Brain microvascular endothelial cell (primary cell): ENCODE measurements around the gene CDPF1.

Experiments used
- DNase-seq: peaks from one replicate; pipeline ENCODE4 v3.0.0-alpha.2; 2020
- H3K27ac ChIP-seq: fragments of 250-450 bp; sonication (Bioruptor Pico); 2 replicates; pipeline ENCODE4 v1.5.1; 2020; ENCODE audit warnings: mild to moderate bottlenecking, moderate library complexity
- H3K27me3 ChIP-seq: fragments of 250-450 bp; sonication (Bioruptor Pico); replicated peaks from 2 replicates; pipeline ENCODE4 v1.5.1; 2020; ENCODE audit warnings: mild to moderate bottlenecking
- H3K36me3 ChIP-seq: fragments of 250-450 bp; sonication (Bioruptor Pico); replicated peaks from 2 replicates; pipeline ENCODE4 v1.5.1; 2020; ENCODE audit warnings: mild to moderate bottlenecking
- H3K4me3 ChIP-seq: 2 replicates; pipeline ENCODE4 v1.5.1; 2011; ENCODE audit warnings: low read depth, mild to moderate bottlenecking, control low read depth, low read length, moderate library complexity
- in situ Hi-C: cut with HindIII; loops from 2 replicates; pipeline ENCODE4 v1.10.0; 2017; ENCODE audit warnings: low sequenced_read_pairs, low pct_ligation_motif_present
- TF ChIP-seq, protein P1 (sequence below): IDR thresholded peaks from 2 replicates; pipeline ENCODE4 v1.5.1; 2011; ENCODE audit warnings: low read depth, mild to moderate bottlenecking, moderate library complexity, low read length, control low read depth, inconsistent platforms; ENCODE audit errors: missing control alignments

Gene CDPF1

GRCh38 chr22:46286006-46286405, 35.9 kb upstream of the CDPF1 start:
- no peak overlapping the region for H3K4me3 ChIP-seq
- H3K36me3 ChIP-seq = peaks cover 29% of the 10 kb centered on the region
- in situ Hi-C loops = no loop called here
- H3K27ac ChIP-seq = no peak overlapping the region
- DNase-seq = no peak
- H3K27me3 ChIP-seq = no peaks in the 10 kb centered on the region
- TF ChIP-seq, protein P1, sequence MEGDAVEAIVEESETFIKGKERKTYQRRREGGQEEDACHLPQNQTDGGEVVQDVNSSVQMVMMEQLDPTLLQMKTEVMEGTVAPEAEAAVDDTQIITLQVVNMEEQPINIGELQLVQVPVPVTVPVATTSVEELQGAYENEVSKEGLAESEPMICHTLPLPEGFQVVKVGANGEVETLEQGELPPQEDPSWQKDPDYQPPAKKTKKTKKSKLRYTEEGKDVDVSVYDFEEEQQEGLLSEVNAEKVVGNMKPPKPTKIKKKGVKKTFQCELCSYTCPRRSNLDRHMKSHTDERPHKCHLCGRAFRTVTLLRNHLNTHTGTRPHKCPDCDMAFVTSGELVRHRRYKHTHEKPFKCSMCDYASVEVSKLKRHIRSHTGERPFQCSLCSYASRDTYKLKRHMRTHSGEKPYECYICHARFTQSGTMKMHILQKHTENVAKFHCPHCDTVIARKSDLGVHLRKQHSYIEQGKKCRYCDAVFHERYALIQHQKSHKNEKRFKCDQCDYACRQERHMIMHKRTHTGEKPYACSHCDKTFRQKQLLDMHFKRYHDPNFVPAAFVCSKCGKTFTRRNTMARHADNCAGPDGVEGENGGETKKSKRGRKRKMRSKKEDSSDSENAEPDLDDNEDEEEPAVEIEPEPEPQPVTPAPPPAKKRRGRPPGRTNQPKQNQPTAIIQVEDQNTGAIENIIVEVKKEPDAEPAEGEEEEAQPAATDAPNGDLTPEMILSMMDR = no peak

- in situ Hi-C loops = no loop called here
Observed at GRCh38 chr22:46281866-46282678, 32.0 kb upstream of the CDPF1 start.

DNA sequence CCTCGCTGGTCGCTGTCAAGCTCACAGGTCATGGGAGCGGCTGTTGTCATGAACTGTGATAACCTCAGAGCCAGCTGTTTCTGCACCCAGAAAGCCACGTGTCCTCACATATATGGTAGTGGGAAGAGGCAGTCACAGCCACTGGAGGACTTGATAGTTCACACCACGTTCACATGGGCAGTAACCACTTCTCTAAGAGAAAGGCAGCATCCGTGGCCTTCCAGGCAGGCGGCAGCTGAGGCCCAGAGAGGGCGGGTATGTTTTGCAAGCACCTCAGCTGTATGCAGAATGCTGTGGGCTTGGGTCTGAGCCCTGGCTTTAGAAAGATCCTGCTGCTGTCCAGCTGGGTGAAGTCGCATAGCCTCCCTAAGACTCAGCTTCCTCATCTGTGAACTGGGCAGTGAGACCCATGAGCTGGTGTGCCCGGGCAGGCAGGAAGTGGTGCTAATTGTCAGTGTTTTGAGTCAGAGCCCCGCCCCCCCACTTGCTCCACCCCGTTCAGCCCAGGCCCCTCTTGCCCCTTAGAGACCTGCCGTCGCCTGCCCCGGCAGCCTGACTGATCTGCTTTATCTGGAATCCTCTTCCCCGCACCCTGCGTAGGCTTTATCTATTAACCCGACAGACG, 31.0 kb upstream of the CDPF1 start:
- no peak for DNase-seq
- Histone ChIP-seq H3K4me3 (no peak overlapping the region), H3K36me3 (peaks cover 63% of the 10 kb centered on the region), H3K27me3 (no peaks in the 10 kb centered on the region), H3K27ac (no peak overlapping the region)
- TF ChIP-seq, protein P1 = no peak
- in situ Hi-C loops = no loop called here

More at GRCh38 chr22:46281866-46282678, 32.0 kb upstream of the CDPF1 start:
- Histone ChIP-seq H3K4me3 (no peak overlapping the region), H3K27me3 (no peaks in the 10 kb centered on the region), H3K36me3 (peaks cover 58% of the 10 kb centered on the region), H3K27ac (no peak overlapping the region)
- TF ChIP-seq, protein P1 = no peak
- no peak for DNase-seq

GRCh38 chr22:46280063-46280817, 30.1 kb upstream of the CDPF1 start:
- no peak overlapping the region for H3K4me3 ChIP-seq
- TF ChIP-seq, protein P1 = no peak
- H3K36me3 ChIP-seq = peaks cover 69% of the 10 kb centered on the region
- no peak for DNase-seq
- H3K27me3 ChIP-seq = no peaks in the 10 kb centered on the region
- H3K27ac ChIP-seq = no peak overlapping the region
- in situ Hi-C loops = no loop called here

DNA sequence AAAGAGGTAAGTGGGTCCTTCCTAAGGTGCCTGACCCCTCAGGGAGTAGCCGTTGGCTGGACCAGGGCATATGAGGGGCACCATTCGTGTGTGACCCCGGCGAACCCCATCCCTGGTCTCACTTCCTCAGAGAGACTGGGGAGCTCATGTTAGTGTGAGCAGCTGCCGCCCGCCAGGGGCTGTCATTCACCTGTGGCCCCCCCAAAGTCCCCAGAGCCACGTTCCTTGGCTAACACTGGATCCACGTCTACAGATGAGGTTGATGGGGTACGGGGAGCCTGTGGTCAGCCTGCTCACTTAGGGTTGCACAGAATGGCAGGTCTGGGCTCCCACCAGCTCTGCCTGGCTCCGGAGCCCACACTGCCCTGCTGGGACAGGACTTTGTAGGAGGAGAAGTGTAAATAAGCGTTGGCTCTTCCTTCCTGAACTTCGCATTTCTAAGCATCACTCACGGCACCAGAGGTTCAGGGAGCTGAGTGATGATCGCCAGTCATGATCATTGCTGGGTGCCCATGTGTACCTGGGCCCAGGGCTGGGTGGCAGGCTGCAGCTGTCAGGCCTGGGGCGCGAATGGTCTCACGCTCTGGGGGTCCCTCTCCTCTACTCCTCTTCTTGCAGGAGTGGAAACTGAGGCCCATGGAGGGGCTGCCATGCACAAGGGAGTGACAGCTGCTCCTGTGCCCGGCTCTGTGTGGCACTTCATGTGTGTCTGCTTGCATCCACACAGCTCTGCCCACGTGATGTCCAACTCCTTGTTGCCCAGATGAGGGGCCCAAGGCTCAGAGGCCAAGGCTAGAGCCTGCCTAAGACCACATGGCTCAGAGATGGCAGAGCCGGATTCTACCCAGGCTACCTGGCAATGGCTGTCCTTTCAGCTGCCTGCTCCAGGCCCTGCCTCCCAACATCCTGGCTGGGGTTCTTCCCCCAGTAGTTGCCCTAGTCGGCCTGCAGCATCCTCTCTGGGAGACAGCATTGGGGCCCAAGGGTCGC, 28.9 kb upstream of the CDPF1 start:
- no peak for DNase-seq
- H3K36me3 ChIP-seq = peaks cover 60% of the 10 kb centered on the region
- TF ChIP-seq, protein P1 = no peak
- no peaks in the 10 kb centered on the region for H3K27me3 ChIP-seq
- H3K4me3 ChIP-seq = no peak overlapping the region
- no peak overlapping the region for H3K27ac ChIP-seq
- in situ Hi-C loops = no loop called here
